ENCODE measurements around the gene MTA3.
A peak's percentile ranks its signal among the peaks of the same experiment; 100 is the strongest.

MTA3 gene

DNA sequence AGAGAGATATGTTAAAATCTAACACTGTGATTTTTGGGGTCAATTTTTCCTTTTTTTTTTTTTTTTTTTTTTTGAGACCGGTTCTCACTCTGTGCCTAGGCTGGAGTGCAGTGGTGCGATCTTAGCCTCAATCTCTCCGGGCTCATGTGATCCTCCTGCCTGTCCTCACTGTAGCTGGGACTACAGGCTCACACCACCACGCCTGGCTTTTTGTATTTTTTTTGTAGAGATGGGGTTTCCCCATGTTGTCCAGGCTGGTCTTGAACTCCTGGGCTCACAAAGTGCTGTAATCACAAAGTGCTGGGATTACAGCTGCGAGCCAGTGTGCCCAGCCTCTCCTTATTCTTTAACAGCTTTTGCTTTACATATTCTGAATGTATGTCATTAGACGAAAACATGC is 226.8 kb downstream of the MTA3 start:
- peaks cover 0 to 58% (median 22%) of the 10 kb centered on the region in 4 donors for H3K4me1 ChIP-seq
- H3K4me3 ChIP-seq: no peak overlapping the region
- intact Hi-C loops (cut with DNase I; ENCODE audit: low total_unique reads): no loop called here
- TF ChIP-seq, protein P1, sequence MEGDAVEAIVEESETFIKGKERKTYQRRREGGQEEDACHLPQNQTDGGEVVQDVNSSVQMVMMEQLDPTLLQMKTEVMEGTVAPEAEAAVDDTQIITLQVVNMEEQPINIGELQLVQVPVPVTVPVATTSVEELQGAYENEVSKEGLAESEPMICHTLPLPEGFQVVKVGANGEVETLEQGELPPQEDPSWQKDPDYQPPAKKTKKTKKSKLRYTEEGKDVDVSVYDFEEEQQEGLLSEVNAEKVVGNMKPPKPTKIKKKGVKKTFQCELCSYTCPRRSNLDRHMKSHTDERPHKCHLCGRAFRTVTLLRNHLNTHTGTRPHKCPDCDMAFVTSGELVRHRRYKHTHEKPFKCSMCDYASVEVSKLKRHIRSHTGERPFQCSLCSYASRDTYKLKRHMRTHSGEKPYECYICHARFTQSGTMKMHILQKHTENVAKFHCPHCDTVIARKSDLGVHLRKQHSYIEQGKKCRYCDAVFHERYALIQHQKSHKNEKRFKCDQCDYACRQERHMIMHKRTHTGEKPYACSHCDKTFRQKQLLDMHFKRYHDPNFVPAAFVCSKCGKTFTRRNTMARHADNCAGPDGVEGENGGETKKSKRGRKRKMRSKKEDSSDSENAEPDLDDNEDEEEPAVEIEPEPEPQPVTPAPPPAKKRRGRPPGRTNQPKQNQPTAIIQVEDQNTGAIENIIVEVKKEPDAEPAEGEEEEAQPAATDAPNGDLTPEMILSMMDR (IDR thresholded peaks at IDR 0.05): no peak
- H3K9me3 ChIP-seq: no peaks in the 10 kb centered on the region
- no peaks in the 10 kb centered on the region for H3K27me3 ChIP-seq
- DNase-seq: no peak
- H3K36me3 ChIP-seq: no peaks in the 10 kb centered on the region
- peak overlapping the region; percentile 68 to 99 for H3K27ac ChIP-seq

DNA sequence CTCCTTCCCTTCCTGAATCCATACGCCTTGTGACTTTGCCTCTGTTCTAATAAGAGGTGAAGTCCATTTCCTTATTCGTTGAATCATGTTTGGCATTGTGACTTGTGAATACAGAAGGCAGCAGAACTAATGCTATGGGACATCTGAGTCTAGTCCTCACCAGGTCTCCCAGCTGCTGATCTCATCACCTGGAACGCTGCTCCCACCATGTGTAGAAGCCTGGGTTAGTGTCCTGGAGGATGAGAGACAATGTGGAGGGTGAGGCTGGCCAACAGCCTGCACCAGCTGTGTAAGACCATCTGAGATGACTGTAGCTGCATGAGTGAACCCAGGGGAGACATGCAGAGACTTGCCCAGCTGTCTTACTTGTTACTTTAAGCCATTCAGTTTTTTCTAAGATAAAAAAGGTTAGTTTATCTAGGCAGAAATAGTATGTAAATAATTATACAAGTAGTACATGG is 227.4 kb downstream of the MTA3 start:
- Histone ChIP-seq H3K9me3 (no peaks in the 10 kb centered on the region), H3K27ac (peak overlapping the region; percentile 68 to 99), H3K4me3 (no peak overlapping the region), H3K27me3 (no peaks in the 10 kb centered on the region), H3K4me1 (peaks cover 0 to 55% (median 23%) of the 10 kb centered on the region in 4 donors), H3K36me3 (no peaks in the 10 kb centered on the region)
- DNase-seq: no peak
- TF ChIP-seq, protein P1 (IDR thresholded peaks at IDR 0.05): no peak
- intact Hi-C loops (cut with DNase I; ENCODE audit: low total_unique reads): no loop called here

DNA sequence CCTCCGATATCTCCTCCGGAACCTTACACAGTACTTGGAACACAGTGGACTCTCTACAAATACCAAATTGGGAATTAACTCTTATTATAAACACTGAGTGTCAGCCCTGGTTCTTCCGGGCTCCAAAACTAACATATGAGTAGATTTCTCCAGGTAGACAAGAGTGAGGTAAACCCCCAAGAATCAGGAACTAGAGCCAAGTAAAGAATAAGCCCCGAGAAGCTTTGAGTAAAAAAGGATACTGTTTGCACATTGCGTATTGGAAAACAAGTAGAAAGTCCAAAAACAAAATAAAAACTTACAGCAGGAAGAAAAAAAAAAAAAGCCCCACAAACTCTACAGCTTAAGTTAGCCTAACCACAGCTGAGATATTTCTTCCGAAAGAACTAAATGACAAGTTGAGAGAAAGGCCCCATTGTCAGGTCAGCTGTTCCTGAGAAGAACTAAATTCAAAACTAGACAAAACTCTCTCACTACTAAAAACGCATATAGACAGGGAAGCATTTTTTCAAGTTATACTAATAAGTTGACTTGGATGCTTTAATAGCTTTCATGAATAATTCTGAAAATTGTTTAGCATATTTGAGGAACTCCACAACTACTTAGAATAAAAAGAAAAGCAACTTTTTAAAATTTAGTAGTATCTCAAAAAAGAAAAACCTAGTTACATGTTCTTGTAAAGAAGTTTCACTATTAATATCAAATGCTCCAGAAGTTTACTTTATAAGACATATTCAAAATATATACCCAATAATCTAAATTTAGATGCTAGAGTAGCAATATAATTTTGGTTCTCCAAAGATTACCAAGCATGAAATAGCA is 228.2 kb downstream of the MTA3 start:
- Histone ChIP-seq H3K36me3 (no peaks in the 10 kb centered on the region), H3K9me3 (no peaks in the 10 kb centered on the region), H3K27me3 (no peaks in the 10 kb centered on the region), H3K4me1 (peaks cover 0 to 55% (median 20%) of the 10 kb centered on the region in 4 donors), H3K4me3 (no peak overlapping the region), H3K27ac (peak overlapping the region; percentile 68 to 99)
- DNase-seq: no peak
- TF ChIP-seq, protein P1 (IDR thresholded peaks at IDR 0.05): no peak
- intact Hi-C loops (cut with DNase I; ENCODE audit: low total_unique reads): no loop called here

DNA sequence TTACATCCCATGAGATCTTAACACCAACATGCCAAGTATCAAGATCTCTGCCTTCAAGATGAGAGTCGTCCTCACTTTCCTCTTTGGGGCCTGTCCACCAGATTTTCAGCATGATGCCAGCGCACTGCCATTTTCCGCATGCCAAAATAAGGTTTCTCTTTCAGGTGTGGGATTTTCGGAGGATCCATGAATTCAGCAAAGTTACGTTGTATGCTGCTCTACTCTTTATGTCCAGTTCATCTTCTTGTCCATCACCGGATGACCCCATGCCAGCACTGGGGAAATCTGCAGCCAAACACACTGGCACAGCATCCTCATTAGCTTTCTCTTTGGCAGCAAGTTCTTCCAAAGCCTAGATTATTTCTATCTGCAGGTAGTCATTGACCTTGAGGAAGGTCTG is 228.8 kb downstream of the MTA3 start:
- Histone ChIP-seq H3K4me3 (no peak overlapping the region), H3K4me1 (peaks cover 0 to 53% (median 18%) of the 10 kb centered on the region in 4 donors), H3K9me3 (no peaks in the 10 kb centered on the region), H3K27me3 (no peaks in the 10 kb centered on the region), H3K27ac (peak overlapping the region in 1 of 2 donors; percentile 99), H3K36me3 (no peaks in the 10 kb centered on the region)
- no peak for DNase-seq
- intact Hi-C loops (cut with DNase I; ENCODE audit: low total_unique reads): no loop called here
- TF ChIP-seq, protein P1 (IDR thresholded peaks at IDR 0.05): no peak

DNA sequence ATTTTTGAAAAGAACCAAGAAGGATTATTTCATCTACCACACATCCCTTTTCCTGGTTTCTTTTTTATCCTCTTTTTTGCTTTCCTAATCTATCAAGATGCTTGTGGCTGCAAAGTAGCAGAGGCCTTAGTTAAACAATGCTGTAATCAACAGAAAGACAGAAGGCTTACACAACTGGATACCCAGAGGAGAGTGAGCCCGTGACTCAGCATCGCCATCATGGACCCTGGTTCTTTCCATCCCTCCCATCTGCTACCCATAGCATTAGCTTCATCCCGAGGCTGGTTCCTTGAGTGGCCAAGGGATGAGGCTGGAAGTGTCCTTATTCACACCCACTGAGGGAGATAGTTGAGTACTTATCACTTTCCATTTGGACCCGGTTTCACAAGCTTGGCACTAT is 231.4 kb downstream of the MTA3 start:
- TF ChIP-seq, protein P1 (IDR thresholded peaks at IDR 0.05): no peak
- no peak for DNase-seq
- Histone ChIP-seq H3K27ac (no peak overlapping the region), H3K36me3 (no peaks in the 10 kb centered on the region), H3K27me3 (no peaks in the 10 kb centered on the region), H3K4me3 (no peak overlapping the region), H3K9me3 (no peaks in the 10 kb centered on the region), H3K4me1 (peaks cover 0 to 34% (median 13%) of the 10 kb centered on the region in 4 donors)
- intact Hi-C loops (cut with DNase I; ENCODE audit: low total_unique reads): no loop called here
